Daoy (cell line): ENCODE data around the gene SOX8. TPM values are rescaled to one million over a fixed set of nuclear protein-coding genes. Genes with fewer than 3 reads are reported as not detected.
"Not testable (repeated sequence)": the region's sequence is repeated elsewhere in the genome, so short reads cannot be mapped to it uniquely, and the experiment has no call there.

Source experiments
- DNase-seq: peaks from one replicate; pipeline ENCODE4 v3.0.0-alpha.2; 2015; ENCODE audit warnings: low read depth
- total RNA-seq: library from RNA; depleted of rRNA; stranded (reverse); fragments of >200 nt; shearing (Covaris generic); gene quantifications from 2 replicates; pipeline ENCODE4 v1.2.3, GENCODE V29; 2014

Gene SOX8
- total RNA-seq, 1 experiment from 2014 or later: 0.17 TPM

DNA sequence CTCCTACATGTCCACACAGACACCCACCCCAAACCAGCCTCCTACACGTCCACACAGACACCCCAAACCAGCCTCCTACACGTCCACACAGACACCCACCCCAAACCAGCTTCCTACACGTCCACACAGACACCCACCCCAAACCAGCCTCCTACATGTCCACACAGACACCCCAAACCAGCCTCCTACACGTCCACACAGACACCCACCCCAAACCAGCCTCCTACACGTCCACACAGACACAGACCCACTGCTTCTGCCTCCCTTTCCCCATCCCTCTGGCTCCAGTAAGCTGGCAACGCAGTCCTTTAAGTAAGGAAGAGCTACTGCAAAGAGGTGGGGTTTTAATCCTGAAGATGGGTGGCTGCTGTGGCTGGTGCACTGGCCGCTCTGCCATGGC, 27.8 kb upstream of the SOX8 start:
- DNase-seq: not testable (repeated sequence)

DNA sequence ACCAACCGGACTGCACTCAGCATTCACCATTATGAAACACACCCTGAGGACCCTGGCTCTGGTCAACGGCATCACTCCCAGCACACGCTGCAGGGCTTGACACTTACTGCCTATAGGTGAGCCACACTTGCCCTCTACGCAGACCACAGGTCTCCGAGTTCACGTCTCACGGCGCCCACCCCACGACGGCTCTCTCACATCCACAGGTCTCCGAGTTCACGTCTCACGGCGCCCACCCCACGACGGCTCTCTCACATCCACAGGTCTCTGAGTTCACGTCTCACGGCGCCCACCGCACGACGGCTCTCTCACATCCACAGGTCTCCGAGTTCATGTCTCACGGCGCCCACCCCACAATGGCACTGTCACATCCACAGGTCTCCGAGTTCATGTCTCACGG, 25.8 kb upstream of the SOX8 start:
- DNase-seq: not testable (repeated sequence)

DNA sequence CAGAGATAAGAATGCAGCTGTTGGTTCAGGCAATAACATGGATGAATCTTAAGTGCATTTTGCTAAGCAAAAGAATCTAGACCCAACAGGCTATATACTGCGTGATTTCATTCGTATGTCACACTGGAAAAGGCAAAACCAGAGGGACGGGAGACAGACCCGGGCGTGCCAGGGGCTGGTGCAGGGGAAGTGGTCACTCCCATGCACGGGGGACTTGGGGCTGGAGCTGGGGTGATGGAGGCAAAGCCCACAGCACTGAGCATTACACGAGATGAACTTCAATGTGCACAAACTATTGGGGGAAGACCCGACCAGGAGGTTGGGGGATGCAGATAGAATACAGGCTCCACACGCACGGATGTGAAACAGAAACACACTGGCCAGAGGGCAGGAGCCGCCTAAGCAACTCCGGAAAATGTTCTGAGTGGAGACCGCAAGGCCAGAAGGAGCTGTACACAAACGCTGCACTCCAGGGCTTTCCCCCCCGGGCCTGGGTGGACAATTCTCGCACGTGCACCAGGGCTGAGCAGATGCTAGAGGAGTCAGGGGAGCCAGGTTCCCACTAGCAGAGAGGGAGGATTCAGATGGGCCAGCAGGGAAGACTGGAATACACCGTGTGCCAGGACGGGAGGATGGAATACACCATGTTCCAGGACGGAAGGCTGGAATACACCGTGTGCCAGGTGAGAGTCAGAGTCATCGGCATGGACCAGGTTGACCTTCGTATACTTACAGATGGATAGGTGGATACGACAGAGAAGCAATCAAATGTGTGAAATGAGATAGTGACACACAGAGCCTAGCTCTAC, 22.1 kb upstream of the SOX8 start:
- no peak for DNase-seq

DNA sequence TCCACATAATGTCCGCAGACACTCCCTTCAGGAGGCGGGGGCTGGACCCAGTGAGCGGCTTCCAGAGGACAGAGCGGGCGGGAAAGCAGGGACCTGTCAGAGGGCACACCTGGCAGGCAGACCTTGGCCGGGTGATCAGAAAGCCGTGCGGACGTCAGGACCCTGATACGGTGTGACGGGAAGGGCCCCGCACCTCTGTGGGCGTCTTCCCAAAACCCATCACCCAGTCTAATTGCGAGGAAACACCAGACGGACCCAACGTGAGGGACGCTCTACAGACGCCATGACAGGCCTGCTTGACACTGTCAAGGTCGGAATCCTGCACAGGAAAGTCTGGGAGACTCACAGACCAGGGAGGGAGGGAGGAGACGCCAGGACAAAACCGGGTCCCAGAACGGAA, 19.2 kb upstream of the SOX8 start:
- DNase-seq: no peak

DNA sequence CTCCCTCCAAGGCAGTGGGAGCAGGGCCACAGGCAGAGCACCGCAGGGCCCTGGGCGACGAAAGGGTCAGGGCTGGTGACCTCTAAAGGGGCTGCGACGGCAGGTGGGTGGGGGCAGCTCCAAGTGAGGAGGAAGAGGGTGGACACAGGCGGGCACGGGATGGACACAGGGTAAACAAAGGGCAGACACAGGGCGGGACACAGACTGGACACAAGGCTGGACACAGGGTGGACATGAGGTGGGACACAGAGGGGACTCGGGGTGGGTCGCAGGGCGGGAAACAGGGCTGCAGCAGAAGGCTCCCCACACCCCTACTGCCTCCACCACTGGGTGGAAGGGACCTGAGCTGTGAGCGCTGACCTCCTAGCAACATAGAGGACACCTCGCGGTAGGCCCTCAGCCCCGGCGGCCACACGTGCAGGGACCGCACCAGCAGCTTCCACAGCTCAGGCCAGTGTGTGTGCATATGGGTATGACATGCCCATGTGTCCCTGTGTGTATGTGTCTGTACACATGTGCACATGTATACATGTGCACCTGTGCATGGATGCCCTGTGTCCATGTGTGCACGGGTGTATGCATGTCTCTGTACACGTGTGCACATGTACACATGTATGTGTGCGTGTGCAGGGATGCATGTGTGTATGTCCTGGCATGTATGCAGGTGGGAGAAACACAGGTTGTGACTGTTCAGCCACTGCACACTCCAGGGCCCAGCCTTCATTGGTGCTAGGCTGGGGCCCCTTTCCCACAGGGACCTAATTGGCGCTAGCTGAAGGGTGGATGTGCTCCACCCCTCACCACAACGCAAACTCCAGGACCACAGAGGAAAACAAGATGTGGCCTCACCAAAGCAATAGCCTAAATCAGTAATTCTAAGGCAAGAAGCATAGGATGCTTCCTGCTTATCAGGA, 18.4 kb upstream of the SOX8 start:
- DNase-seq: no peak

DNA sequence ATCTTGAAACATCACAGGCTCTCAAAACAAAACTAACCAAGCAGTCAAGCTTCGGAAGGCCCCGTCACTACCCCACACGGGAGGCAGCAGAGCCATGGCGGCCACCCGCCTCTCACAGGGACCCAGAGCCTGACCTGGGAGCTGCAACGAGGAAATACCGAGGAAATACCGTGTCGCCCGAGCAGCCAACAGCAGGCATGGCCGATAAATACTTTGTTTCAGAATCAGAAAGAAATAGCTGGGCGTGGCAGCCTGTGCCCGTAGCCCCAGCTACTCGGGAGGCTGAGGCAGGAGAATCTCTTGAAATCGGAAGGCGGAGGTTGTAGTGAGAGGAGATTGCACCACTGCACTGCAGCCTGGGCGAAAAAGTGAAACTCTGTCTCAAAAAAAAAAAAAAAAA, 17.7 kb upstream of the SOX8 start:
- DNase-seq: no peak

DNA sequence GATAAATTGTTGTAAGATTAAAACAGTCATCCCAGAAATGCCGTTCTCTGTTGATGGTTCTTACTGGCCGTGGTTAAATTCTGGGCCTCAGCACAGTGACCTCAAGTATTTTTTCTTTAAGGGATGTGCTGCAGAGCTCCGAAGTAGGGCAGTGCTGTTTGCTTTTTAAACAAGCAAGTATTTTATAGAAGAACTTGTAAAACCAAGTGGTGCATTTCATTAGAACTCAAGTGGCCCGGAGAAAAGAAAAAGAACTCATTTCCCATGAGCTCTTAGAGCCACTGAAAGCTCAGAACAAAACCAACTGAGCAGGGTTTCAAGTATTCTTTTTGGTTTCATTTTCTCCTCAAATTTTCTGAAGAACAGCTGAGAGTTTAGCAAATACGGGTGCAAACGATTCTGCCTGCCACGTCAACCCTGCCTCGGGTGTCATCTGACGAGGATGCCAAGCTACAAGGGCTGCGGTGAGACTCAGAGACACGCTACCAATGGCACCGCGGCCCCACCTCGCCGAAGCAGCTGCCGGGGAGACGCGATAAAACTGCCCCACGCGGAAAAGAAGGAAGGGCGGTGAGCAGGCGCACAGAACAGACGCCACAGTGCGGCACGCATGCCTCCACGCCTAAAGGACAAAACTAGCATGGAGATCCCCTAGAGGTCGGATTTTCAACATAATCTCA, 17.1 kb upstream of the SOX8 start:
- no peak for DNase-seq

DNA sequence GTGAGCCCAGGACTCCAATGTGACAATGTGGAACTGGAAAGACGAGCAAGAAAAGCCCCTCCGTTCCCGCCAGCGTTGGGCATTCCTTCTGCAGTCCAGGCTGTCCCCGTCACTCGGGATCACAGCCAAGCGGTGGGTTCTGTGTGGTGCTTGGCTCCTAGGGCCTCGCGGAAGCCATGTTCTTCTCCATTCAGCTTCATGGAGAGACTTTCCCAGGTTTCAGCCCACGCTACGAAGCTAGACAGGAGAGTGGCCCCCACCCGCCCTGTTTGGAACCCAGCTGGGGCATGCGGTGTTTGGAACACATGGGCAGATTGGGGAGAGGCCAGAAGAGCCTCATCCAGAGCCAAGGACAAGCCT, 16.6 kb upstream of the SOX8 start:
- DNase-seq: no peak

DNA sequence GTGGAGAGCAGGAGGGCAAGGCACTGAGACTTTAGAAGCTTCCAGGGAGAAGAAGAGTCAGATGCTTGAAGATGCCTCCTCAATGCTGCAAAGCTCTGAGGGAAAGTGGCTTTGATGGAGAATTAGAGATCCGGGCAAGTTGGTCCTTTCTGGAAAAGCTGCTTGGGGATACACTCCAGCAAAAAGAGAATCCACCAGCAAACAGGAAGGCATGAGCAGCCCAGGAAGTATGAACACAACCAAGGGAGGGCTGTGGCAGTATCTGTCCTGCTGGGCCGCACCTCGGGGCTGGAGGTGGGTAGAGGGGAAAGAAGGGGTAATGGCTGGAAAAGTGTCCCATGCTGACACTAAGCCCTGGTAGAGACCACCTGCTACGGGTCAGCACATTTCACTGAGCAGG, 16.1 kb upstream of the SOX8 start:
- no peak for DNase-seq

DNA sequence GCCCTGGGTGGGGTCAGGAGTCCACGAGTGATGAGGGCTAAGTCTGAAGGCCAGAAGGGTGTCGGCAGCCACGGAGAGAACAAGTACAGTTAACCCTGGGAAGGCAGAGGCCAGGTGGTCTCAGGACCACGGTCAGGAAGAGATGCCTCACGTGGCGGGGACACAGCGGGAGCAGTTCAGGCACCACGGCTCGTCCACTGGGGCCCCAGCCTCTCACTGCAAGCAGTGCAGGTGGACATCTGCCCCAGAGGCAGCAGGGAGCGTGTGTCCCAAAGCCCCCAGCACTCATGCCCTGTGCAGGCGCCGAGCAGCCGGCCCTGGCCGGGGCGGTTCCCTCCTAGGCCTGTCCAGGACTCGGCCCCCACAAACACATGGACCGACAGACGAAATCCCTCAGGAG, 15.5 kb upstream of the SOX8 start:
- DNase-seq: no peak

DNA sequence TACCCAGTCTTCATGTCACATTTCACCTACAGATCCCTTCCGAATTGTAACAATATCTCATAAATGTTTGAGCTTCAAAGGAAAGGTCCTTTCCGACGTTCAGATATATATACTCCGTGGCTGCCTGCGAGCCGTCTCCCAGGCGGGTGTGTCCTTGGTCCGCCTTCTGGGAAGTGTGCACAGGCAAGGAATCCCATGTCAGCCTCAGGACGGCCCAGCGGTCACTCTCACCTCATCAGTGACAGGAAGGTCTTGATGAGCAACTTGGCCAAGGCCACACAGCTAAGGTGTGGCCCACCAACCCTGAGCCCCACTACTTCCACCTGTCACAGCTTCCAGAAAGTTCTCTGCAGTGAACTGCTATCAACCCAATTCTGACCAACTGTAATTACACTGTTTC, 15.1 kb upstream of the SOX8 start:
- DNase-seq: no peak

DNA sequence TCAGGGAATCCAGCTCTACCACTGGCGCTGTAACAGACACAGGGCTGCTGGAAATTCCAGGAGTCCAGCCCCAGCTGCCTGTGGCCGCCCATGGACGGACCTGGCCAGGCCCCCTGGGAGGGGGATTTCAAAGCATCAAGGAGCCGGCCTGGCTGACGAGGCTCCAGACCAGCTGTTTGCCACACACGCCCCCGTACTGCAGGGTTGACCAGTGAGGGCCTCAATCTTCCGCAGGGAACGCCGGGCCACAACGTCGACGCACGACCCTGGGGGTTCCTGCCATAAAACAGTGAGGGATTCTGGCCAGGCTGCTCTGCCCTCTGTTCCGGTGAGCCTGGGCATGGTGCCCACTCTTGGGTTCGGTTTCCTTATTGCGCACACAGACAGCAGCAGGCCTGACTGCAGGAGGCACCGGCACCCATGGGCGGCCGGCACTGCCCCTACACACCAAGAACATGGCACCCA, 14.5 kb upstream of the SOX8 start:
- DNase-seq: no peak

DNA sequence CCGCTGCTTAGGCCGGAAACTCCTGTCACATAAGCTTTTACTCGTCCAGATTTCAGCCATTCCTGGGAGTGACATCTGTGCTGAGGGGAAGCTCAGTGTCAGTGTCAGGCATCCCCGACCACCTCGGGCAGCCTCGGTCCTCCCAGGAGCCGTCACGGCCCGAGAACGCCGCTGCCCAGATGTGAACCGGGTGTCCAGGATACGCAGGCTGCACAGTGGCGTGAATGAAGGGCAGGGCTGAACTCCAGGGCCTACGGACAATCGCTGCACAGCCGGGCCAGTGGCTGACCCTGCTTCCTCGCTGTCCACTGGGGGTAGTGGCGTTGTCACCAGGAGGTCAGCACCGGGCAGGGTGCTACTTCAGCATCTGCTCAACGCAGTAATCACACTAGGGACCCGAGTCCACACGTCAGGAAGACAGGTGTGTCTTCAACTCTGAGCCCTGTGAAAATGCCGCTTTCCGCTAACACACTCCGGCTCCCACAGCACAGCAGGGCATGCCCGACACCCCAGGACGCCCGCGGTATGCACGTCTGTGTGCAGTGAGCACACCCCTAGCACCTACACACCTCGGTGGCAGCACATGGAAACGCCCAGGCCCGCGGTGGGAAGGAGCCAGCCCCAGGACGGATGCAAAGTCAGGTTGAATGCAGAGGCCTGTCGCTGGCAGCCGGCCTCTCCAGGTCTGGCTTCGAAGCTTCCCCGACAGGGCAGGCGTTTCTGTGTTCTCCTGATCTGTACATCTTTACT, 13.8 kb upstream of the SOX8 start:
- DNase-seq: no peak

DNA sequence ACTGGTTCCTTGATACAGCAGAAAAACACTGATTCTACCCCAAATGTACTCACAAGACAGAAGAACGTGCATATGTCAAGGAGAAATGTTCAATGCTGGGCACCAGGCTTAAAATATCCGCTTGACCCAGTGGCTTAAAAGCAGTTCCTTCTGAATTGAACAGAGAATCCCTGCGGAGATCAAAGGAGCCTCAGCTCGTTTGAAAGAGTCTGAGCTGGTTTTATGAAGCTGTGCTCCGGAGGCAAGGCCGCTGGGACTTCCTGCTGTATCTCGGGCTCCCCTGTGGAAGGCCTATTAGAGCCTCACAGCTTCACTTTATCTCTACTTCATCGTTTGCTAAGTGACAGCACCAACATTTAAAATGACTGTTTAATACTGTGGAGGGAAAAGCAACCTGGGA, 12.9 kb upstream of the SOX8 start:
- no peak for DNase-seq

DNA sequence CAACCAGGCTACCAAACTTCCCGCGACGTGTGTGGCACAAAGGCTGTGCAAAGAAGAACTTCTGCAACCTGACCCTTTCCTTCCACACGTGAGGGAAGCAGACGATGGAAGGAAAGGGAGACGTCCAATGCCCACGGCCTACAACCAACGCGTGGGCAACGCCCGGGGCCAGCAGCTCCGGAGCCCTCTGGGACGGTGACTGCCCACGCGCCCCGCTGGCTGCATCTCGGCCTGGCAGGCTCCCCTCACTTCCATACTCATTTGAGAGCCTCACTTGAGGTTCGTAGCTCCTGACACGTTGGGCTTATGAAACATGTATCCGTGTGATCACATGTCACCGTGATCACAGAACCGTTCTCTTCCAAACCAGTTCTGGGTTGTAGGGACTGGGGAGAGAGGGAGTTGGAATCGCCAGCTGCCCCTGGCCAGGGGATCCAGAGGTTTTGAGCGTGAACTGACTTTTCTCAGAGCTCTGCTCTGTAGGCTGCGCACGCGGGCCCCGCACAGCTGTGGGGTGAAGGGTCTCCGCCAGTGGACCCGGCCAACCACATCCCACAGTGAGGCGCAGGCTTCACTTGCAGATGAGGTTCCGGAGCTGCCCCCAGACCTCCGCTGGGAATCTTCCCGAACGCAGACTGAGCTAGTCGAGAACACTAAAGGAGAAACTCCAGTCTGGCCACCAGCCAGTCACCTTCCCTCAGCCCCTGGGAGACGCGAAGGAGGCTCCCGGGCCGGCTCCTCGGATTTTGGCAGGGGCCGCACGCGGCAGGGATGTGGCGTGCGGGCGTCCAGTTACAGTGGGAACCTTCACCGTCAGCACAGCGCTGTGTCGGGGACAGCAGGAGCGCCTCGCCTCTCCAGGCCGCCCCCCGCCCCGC, 11.8 kb upstream of the SOX8 start:
- no peak for DNase-seq

DNA sequence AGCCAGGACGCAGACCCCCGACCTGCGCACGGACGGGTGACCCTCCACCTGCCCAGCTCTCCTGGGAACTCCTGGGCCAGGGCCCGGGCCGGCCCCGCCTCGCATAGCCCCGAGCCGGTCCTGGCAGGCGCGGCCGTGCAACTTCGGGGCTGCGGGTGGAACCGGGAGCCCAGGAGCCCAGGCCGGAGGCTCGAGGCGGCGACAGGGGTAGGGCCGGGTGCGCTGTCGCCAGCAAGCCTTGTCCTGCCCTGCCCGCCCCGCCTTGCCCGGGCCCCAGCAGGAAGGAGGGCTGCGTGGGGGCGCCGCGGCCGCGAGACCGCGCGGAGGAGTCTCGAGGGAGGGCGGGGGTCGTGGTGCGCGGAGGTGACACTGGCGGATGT, 11.2 kb upstream of the SOX8 start:
- DNase-seq: no peak

DNA sequence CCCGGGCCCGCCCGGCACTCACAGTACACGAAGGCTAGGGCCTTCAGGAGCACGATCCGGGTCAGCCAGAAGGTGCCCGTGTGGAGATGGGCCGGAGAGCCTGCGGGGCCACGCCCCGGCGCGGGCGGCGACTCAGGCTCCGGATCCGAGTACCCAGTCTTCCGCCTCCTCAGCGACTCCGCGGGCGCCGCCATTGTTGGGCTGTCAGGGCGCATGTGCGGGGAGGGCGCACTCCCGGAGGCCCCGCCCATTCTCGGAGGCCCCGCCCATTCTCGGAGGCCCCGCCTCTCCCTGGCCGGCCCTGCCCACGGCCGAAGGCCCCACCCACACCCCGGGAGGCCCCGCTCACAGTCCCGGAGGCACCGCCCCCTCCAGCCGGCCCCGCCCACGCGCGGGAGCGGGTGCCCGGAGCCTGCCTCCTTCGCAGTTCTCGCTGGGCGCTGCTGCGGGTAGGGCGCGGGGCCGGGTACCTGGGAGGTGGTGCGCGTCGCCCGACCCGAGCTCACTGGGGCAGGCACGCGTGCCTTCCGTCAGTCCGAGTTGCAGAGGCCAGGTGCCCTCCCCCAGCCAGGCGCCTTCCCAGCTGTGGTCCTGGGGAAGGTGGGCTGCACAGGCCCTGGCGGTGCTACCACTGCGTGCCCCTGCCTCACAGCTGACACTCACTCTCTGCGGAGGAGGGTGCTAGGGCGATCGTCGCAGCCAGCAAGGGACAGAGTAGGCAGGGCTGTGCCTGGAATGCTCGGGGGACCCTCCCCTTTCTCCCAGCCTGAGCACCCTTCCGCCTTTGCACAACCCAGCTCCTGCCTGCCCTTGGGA, 10.6 kb upstream of the SOX8 start, which contains the start of gene LMF1:
LMF1 (minus strand) TSS at position 219 of the 816 bp plus-strand sequence; CDS start at position 215, 4 bp downstream.
- DNase-seq: peak; percentile 85

DNA sequence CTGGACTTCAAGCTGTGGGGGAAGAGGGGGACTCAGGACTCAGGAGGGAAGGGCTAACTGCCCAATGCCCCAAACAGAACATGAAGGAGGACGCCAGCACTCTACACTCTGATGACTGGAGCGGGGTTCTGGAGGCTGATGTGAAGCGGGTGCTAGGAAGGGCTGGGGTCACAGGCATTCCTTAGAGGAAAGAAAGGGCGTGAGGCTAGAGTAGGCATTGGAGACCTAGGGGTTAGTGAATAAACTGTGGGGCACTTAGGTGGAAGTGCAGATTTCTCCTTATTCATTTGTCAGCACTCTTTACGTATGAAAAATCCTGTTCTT, 10.0 kb upstream of the SOX8 start:
- DNase-seq: no peak

DNA sequence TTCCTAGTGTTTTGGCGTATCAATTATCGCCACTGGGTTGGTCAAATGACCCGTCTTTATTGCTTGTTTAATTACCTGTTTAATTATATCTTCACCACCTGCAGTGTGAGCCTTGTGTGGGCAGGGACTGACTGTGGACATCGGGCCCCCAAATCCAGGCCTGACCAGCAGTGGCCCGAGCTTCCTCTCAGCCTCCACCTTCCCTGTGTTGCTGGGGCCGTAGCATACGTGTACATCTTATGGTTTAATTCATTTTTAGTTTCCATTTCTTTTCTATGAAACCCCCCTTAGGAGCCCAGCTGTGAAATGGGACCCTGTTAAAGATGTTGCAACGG, 9.6 kb upstream of the SOX8 start:
- DNase-seq: no peak
